ENCODE results near the gene SUMO4.

GRCh38 chr6:149371154-149371553 is 28.9 kb upstream of the SUMO4 start:
- TF ChIP-seq CTCF (IDR thresholded peaks at IDR 0.05; ENCODE audit: insufficient read depth, low read depth, low read length) (no peak), EZH2 (IDR thresholded peaks at IDR 0.05; ENCODE audit: insufficient read depth, low read length) (no peak)

Data from astrocyte (in vitro differentiated cells and primary cell).